Activated gamma-delta T cell (primary cell): ENCODE data around the gene CMTM8.

Source experiments
- DNase-seq: peaks from one replicate; lab custom pipeline; 2025; lab: John Stamatoyannopoulos, UW

The CMTM8 gene

DNA sequence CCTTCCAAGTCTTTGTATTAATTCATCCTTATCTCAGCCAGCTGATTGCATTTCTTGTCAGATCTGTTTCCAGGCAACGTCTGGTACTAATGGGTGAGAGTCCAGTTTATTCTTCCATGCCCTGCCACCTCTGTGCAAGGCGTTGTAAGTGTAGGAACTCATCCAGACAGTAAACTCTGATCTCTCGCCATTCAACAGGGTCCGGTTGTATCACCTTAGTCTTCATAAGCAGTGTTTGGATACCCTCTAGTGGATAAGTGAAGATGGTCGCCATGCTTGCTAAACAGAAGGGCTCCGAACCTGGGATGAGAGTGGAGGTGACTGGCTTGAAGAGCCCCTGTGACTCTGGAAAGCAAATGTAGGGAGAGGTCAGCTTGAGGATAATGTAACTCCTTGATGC lies 101.6 kb downstream of the CMTM8 start:
- DNase-seq: no peak

DNA sequence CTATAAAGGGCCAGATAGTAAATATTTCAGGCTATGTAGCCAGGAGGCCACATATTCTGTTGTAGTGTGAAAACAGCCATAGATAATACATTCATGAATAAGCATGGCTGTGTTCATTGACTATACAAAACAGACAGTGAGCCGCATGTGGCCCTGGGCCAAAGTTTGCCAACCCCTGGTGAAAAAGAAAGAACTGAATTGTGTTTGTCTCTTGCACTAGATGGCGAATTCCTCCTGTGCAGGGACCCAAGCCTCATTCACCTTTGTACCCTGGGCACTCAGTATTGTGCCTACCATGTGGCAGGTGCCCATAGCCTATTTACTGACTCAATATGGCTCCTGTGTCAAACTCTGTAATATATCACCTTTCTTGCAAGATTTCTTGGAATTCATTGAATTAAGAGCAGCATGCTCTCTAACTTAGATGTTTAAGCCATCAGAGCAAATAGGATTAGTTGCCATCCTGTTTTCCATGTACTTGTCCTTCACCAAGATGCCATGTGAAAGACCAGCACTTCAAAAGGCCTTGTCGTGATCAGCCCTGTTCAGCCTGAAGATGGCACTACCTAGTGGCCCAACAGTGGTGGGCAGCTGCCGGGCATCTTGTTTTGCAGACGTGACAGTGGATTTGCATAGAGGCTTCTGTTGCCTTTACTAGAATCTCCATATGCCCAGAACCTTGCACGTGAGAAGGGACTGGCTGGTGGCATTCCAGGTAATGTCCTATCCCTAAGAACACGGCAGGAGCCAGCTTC lies 102.3 kb downstream of the CMTM8 start:
- no peak for DNase-seq

DNA sequence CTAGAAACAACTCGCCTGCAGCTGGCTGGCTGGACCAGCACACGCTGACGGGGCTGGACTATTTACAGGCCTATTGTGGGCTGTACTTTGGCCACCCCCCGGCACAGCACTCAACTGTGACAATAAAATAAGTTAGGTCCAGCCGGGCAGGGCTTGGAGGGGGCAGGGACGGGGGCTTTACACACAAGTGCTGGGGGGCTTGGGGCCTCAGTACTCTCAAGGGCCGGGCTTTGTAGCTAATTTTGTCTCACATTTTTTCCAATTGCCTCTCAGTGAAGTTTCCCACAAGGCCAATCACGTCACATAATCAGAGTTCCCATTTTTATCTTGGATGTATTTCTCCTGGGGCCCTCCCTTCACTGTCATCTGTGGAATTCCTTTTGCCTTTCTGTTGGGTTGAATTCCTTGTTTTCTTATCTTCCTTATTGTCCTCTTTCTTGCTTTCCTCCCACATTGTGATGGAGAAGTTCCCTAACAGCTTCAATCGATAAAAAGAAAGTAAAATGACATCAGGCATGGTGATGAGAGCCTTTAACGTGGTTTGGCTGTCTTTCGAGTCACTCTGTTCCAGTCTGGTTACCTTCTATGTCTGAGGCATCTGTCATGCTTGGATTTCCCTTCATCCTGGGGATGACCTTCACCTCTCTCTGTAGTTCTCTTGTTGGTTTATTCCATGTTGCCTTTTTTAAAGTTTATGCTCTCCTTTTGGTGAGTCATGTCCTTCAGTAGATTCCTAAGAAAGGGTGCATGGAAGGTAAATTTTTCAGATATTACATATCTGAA lies 109.1 kb downstream of the CMTM8 start:
- DNase-seq: no peak

DNA sequence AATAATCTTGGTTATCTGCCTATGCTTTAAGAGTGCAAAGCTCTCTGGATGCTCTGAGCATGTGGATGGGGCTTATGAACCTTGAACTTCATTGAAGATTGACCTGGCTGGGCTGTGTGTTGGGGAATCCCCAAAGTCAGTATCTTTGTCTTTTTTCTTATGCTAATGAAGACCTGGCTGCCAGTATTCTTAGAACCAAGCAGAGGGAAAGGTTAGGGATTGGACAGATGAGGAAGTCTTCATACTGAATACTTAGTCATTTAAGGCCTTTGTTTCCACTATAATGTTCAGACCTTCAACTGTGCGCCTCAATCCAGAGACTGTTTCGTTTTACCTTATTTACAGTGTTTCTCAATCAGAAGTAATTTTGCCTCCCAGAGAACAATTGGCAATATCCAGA lies 110.7 kb downstream of the CMTM8 start:
- no peak for DNase-seq

DNA sequence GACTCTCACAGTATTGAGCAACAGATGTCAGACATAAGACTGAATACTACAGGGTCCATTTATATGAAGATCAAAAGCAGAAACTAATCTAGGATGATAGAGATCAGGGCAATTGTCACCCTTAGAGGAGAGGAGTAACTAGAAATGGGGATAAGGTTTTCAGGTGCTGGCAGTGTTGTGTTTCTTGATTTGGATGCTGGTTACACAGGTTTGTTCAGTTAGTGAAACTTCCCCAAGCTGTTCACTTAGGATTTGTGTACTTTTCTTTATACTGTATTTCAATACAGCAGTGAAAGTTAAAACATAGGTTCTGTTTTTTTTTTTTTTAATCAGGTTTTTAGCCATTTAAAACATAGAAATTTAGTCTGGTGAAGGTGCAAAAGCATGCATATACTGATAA lies 114.1 kb downstream of the CMTM8 start:
- no peak for DNase-seq

DNA sequence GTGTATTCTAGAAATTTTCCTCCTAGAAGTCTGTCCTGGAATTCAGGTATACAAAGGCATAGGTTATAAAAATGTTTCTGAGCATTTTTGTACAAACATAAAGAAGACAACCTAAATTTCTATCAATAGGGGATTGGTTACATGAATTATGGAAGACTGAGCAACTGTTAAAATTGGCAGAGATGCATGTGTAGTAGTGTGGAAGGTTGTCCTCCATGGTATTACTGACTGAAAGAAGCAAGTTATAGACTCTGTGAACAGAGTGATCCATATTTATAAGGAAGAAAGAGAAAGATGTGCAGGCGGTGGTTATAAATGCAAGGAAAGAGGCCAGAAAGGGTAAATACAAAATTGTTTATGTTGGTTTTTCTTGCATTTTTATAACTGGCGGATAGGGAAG lies 114.9 kb downstream of the CMTM8 start:
- no peak for DNase-seq

DNA sequence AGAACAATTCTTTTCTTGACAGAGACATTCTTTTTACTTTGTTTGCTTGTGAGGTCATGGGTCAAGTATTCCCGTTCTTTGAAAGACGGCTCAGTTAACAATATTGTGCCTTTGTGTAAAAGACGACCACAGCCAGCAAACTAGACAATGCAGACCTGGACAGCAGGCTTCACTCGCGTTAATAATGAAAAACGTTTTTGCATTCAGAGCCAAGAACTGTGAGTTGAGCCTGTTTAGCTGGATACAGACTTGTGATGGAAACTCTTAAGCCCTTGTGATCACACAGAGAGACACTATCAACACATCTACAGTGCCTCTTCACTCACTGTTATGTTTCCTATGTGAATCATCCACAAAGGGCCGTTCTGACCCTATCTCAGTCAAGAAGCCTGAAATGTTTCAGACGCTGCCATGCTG lies 115.9 kb downstream of the CMTM8 start:
- no peak for DNase-seq

DNA sequence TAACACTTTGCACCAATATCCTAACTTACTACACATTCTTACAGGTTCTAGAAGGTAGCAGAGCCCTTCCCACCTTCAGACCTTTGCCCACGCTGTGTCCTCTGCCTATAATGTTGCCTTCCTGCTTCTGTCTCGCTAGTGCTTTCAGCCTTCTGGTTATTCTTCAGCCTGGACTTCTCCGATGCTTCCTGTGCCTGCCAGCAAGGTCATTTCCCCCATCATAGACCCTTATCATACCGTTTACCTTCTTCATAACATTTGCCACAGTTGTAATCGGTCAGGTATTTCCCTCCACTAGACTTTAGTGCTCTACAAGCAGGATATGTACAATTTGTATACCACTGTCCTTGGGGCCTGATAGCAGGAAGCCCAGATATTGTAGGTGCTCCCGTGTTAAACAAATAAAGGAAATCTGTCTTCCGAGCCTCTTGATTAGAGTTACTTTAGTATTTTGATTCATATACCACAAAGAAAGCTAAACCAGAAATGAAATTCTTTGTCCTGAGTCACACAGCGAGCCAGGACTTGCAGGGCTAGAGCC lies 117.3 kb downstream of the CMTM8 start:
- DNase-seq: no peak

DNA sequence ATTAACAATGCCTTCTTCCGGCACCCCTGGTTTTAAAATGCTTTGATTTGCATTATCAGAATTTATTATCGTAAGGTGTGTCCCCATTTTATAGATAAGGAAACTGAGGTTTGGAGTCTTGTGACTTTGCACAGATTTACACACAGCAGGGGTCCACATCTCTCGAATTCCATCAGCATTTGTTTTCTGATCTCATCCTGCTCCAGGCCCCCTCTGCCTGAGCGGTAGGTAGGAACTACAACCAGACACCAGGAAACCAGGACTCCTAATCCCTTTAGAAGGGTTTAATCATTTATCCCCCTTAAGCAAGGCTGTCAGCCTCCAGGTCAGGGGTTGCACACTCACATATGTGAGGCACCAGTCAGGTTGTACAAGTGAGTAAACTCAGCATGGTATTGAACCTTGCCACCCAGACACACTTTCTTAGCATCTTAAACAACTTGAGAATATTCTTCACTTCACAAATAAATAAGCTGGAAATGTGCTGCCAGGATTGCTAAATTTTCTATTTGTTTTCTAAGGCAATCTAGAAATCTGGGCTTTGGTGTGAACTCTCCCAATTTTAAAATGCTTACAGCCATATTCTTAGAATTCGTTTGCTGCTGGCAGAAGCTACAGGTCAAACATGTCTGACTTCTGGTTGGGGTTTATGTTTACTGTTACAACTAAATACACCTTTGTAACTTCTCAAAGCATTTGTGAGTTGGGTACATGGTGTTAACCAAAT lies 121.4 kb downstream of the CMTM8 start:
- DNase-seq: no peak

DNA sequence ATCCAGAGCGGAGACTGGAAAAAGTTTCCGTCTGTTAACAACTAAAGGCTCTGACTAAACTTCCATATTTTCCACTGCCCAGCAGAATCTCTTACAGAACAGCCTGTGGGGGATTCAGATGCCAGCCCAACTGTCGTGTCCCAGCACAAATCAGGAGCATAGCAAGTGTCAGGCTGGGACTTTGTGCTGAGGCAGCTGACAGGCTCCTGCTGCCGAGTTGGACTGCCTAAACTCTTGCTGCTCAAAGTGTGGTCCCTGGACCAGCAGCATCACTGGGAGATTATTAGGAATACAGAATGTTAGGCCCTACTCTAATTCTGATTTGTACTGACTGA lies 122.0 kb downstream of the CMTM8 start:
- no peak for DNase-seq

DNA sequence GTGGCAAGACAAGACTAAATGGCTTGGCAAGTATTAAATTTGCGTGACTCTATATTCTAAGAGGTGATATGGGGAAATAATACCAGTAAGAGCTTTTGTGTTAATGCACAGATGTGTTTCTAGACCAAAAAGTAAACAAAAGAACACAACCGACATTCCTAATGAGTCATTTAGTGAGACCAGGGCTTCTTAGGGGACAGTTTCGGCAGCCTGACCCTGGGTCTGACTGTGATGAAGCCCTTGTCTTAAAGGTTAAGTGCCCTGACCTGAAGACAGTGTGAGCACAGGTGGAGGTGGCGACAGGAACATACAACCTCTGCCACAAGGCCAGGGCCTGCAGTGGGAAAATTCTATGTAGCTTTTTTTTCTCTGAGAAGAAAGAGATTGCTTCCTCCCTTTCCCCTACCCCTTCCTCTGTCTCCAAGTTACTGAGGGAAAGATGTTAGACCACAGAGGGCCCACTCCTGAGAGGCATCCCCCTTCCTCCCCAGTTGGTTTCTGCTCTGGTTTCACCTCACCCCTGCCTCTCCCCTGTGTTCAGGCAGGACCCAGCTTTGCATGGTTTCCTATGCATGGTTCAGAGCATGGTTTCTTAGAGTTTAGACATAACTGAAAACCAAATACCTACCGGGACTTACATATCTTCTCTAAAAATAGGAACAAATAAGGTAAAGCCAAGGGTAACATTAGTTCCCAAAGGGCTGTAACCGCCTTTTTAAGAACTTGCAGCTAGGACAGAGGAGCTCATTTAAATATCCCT lies 128.3 kb downstream of the CMTM8 start:
- DNase-seq: no peak

DNA sequence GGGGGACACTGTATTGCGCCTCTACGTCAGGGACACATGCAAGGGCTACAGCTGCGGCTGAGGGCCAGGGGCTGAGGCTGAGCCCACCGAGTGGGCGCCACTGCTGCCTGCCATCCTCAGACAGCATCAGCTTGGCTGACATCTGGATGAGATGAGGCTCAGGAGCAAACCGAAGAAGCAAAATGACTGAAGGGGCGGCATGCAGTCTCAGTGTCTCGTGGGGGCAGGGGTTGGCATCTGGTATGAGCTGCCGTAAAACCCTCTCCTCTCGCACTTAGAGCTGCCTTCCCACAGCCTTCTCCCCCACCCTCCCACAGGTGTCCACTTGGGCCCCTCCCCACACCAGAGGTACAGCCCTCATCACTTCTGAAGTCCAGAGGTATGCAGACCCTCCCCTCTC lies 129.0 kb downstream of the CMTM8 start:
- no peak for DNase-seq

DNA sequence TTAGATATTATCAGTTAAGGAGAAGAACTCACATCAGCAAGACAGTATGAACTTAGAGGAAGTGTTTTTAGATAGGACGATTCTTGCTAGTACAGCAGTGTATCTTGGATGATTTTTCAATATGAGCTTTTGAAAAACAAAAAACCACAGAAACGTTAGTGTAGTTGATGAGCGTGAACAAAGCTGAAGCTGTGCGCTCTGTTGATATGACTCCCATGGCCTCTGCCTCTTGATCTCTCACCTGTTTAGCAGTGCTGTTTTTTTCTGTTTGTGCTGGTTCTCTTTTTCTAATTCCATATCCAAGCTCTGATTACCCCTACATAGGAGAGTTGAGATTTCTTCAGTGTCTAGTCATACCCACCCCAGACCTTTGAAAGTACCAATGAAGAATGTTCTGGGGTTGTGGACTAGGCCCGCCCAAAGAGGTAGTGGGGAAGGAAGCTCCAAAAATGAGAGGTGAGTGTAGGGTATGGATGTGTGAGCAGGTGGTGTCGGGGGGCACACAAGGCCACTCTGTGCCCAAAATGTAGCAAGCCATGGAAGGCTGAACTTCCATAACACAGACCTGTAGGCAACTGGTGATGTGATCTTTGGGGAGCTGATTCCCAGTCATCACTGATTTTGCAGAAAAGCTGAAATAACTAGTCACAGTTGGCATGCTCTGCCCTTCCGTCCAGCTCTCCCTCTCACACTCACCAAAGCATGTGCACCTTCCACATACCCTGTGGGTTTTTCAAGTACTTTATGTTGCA lies 133.2 kb downstream of the CMTM8 start:
- no peak for DNase-seq

DNA sequence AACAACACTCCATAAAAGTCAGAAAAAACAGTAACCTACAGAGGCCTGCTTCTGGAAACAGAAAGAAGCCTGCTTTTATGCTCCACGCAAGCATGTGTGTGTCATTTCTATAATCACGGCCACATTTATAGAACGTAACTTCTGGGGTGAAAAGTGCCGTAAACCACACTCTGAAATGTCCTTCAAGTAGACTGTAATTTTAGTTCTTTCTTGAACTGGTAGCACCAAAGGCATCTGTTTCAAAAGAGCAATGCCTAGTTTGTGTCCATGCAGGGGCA lies 133.7 kb downstream of the CMTM8 start:
- DNase-seq: no peak

DNA sequence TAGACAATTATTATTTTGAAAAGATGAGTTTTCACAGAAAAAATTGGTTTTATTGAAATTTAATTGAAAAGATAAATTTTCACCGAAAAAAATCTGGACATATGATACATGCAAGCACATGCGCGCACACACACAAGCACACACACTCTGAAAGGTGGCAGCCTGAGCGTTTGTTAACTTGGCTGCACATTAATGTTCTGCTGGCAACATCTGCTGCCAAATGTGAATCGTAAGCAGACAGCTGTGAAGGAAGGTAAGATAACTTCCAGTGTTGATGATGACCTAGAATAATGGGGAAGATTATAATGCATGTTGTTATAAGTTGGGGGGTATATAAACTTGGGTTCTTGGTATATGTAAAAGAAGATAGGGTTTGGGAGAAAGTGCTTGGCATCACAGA lies 134.8 kb downstream of the CMTM8 start:
- no peak for DNase-seq

DNA sequence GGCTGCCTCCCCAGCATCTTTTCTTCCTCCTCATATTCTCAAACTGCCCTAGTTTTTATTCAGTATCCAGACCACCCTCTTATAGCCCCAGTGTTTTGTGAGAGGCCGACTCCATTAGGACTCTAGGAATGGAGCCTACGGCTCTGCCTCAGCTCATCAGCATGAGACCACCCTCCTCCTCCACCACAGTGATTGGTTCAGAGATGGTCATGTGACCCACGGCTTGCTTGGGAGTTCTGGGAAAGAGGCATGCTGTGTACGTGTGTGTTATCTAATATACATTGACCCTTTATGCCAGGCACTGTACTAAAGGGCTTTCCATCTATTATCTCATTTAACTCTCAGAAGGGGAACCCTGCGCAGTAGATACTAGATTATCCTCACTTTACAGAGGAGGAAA lies 135.4 kb downstream of the CMTM8 start:
- no peak for DNase-seq

DNA sequence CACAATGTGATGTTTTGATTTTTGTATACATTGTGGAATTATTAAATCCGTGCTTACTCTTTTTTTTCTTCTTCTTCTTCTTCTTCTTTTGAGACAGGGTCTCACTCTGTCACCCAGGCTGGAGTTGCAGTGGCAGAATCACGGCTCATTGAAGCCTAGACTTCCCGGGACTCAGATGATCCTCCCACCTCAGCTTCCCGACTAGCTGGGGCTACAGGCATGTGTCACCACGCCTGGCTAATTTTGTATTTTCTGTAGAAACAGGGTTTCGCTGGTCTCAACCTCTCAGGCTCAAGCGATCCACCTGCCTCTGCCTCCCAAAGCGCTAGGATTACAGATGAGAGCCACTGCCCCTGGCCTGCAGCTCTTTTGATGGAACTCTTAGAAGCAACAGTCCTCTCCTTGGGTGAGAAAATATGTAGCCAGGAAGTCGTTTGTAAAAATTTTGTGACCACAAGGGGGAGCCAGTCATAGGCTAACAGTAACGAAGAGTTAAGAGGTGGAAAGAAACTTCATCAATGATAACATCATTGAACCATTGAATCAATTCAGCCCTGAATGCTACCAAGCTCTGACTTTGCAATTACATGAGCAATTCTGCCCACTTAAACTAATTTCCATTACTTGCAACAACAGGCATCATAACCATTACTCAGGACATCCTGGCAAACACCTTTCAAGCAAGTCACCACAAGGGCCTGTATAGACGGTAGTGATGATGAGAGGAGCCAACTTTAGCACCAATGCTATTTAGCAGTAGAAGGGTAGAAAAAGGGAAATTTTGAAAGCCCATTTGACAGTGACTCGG lies 136.5 kb downstream of the CMTM8 start:
- DNase-seq: no peak

DNA sequence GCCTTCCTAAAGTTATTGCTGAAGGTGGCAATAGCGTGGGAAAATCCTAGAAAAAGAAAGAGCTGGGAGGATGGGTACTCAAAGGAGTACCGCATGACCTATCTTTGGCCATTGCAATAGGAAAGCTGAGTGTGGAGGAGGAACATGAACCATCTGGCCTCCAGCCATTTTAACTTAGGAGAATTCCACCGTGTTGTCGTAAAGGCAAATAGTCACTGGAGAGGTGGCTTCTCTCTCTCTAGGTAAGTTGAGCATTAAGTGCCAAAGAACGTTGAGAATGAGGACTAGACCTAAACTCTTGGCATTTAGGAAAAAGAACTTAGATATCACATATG lies 137.1 kb downstream of the CMTM8 start:
- DNase-seq: no peak

DNA sequence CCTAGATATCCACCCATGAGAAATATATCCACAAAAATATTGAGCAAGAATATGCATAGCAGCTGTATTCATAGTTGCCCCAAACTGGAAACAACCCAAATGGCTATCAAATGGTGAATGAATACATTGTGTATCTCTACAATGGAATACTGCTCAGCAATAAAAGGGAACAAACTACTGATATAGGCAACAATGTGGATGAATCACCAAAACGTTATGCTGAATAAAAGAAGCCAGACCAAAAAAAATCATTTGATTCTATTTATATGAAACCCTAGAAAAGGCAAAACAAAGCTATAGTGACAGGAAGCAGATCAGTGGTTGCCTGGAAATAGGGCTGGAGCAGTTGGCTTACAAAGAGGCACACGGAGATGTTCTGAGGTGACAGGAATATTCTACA lies 137.6 kb downstream of the CMTM8 start:
- DNase-seq: no peak

DNA sequence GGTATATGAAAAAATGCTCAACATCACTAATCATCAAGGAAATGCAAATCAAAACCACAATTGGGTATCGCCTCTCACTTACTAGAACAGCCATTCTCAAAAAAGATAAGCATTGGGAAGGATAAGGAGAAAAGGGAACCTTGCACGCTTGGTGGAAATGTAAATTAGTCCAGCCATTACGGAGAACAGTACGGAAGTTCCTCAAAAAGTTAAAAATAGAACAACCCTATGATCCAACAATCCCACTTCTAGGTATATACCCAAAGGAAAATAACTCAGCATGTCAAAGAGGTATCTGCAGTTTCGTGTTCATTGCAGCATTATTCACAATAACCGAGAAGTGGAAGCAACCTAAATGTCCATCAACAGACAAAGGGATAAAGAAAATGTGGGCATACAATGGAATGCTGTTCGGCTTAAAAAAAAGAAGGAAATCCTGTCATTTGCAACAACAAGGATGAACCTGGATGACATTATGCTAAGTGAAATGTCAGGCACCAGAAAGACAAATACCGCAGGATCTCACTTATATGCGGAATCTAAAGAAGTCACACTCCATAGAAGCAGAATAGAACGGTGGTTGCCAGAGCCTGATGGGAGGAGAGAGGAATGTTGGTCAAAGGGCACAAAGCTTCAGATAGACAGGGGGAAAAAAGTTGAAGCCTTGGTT lies 141.5 kb downstream of the CMTM8 start:
- no peak for DNase-seq
